SU-DHL-6 (cell line): ENCODE data around the gene ARHGEF17.

ENCODE experiments used
- CTCF ChIP-seq: fragments of 200-600 bp; sonication (generic); IDR thresholded peaks from one replicate; pipeline ENCODE4 v1.5.1; 2017; ENCODE audit warnings: antibody characterized with exemption, mild to moderate bottlenecking, low read length, moderate library complexity; ENCODE audit not compliant: insufficient read depth, poor library complexity, severe bottlenecking
- EZH2phosphoT487 ChIP-seq: fragments of 200-600 bp; sonication (generic), shearing (Covaris generic); conservative IDR thresholded peaks from 2 replicates; pipeline ENCODE4 v1.6.1; 2018; ENCODE audit warnings: mild to moderate bottlenecking, antibody characterized with exemption, low read length, moderate library complexity, mixed read lengths

GRCh38 chr11:73399636-73400035 is 91.6 kb downstream of the ARHGEF17 start:
- TF ChIP-seq CTCF (no peak), EZH2phosphoT487 (no peak)
